Cerebellar nuclear complex (tissue), 1 donor: ENCODE data around the gene SASH1.
"Not testable (repeated sequence)": the region's sequence is repeated elsewhere in the genome, so short reads cannot be mapped to it uniquely, and the experiment has no call there.

Source experiments
- DNase-seq, 2 experiments: peaks; one replicate each; lab custom pipeline; 2025; lab: John Stamatoyannopoulos, UW

SASH1 gene

GRCh38 chr6:148585641-148586040 is 243.0 kb downstream of the SASH1 start:
- DNase-seq: not testable (repeated sequence)

- DNase-seq: no peak
Observed at GRCh38 chr6:148590883-148591282, 248.2 kb downstream of the SASH1 start.

DNA sequence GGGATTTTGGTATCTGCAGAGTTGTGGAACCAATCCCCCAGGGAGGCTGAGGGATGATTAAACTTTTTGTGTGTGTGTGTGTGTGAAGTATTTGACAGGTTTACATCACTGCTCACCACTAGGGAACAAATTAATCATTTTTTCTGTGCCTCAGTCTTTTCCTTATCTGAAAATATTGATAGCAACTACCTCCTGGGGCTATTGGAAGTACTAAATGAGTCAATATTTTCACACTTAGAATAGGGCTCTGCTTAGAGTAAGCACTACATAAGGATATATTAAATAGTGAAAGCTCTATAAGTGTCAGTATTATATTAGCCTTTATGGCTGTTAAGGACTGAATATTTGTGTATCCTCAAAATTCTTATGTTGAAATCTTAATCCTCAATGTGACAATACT is 249.0 kb downstream of the SASH1 start:
- no peak for DNase-seq

DNA sequence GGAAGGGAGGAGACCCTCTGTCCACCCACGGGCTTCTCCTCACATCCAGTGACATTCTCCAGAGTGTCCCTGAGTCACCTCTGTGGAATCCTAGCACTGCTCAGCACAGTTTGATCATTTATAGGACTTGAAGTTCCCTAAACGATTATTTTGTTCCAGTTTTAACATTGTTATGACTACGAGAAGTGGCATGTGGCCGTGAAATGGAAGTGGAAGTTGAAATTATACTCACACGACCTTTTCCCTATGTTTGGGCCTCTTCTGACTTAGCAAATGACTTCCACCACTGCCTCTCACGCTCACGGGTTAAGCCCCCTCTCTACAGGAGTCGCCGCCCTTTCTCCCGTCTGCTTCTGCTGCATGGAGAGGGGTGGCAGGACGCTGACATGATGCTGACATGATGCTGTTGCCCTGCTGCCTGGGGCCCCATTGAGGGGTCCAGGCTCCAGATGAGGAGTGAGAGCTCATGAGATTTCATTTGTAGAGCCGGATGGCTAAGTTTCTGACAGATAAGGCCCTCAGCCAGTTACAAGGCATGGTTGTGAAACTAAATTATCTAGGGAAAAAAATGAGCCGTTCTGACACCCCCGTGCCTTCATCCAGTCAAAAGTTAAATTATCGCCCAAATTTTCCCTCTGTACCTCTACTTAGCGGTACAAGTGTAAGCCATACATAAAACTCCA is 250.6 kb downstream of the SASH1 start:
- DNase-seq: no peak

DNA sequence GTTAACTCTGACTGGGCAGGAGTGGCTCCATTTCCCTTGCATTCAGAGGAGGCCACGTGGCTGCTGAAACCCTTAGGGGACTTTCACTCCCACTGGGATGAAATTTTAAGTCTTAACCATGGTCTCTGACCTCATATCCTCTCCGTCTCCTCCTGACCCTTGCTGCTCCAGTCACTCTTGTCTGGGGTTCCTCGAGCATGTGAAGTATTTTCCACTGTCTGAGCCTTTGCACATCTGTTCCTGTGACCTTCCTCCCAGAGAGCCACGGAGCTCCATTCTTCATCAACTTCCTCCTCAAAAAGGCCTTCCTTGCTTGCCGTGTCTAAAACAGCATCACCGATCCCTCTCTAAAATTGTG is 251.2 kb downstream of the SASH1 start:
- DNase-seq: no peak

GRCh38 chr6:148595550-148595949 is 252.9 kb downstream of the SASH1 start:
- DNase-seq: no peak

DNA sequence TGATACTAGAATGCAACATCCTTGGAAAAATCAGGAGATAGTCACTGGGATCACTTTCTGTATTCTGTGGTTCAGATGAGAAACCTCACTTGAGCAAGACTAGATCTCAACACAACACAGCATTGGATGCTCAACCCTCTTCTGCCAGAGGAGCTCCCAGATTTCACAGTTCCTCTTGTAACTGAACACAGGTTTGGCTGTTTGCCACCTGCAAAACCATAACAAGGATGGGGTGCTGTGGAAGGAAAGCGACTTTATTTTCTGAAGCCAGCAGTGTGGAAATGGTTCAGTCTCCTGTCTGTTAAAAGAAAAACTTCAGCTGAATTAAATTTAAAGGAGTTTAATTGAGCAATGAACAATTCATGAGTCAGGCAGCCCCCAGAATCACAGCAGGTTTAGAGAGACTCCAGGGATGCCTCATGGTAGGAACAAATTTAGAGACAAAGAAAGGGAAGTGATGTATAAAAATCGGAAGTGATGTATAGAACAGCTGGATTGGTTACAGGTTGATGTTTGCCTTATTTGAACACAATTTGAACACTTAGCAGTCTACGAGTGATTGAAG is 254.3 kb downstream of the SASH1 start:
- no peak for DNase-seq

GRCh38 chr6:148598724-148599123 is 256.1 kb downstream of the SASH1 start:
- no peak for DNase-seq

DNA sequence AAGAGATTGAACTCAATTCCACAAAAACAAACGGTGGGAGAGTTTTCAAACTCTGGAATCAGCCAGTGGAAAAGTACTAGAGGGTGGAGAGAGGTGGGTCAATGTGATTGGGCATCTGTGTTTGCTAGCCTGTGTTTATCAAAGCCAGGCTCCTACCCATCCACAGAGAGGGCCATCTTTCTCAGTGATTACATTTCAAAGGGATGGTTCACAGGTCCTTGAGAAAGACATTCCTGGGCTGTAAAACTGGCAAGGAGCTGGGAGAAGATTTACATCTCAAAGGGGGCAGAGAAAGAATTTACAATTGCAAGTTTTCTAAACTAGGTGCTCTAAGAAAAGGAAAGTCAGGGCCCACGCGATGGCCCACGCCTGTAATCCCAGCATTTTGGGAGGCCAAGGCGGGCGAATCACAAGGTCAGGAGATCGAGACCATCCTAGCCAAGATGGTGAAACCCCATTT is 257.4 kb downstream of the SASH1 start:
- DNase-seq: no peak
